Mucosa of descending colon (tissue), 3 donors: ENCODE measurements around the gene RASGRP1. TPM values are rescaled to one million over a fixed set of nuclear protein-coding genes. Genes with fewer than 3 reads are reported as not detected.

Experiments
- ATAC-seq: fragments of 200-7000 bp; cut with Tn5 transposase; one replicate; pipeline ENCODE4 v1.9.1; 2020; ENCODE audit warnings: mild to moderate bottlenecking, moderate library complexity
- DNase-seq, 3 donors: peaks; one replicate each; pipeline ENCODE4 v3.0.0-alpha.2; 2020
- H3K36me3 ChIP-seq: fragments of 200-600 bp; one replicate; pipeline ENCODE4 v1.8.0; 2021; ENCODE audit warnings: low read depth, mild to moderate bottlenecking
- H3K4me1 ChIP-seq: fragments of 200-600 bp; one replicate; pipeline ENCODE4 v1.8.0; 2021; ENCODE audit warnings: low read depth, mild to moderate bottlenecking
- H3K4me3 ChIP-seq: fragments of 200-600 bp; one replicate; pipeline ENCODE4 v1.8.0; 2021; ENCODE audit warnings: mild to moderate bottlenecking
- H3K9me3 ChIP-seq: fragments of 200-600 bp; one replicate; pipeline ENCODE4 v1.8.0; 2021; ENCODE audit warnings: mild to moderate bottlenecking
- intact Hi-C, 2 donors: fragments of 100-400 bp; cut with DNase I in 1 of 2; cut with micrococcal nuclease in 1 of 2; formaldehyde crosslinking; loops; one replicate each; pipeline versions ENCODE4 v1.11.0 to v1.11.1; 2022; cut with DNase I, micrococcal nuclease
- total RNA-seq, 3 donors: library from RNA; stranded (reverse); fragmentation: NEBNext Ultra II Directional in 2 of 3; extraction: Animal tissue kit (Norgen Biotek cat#: 25700) in 2 of 3; gene quantifications; one replicate each; pipeline versions ENCODE4 v1.2.1 to v1.2.4, GENCODE V29; 2021 to 2023
- TF ChIP-seq, protein P1 (sequence below): fragments of 200-600 bp; IDR thresholded peaks from one replicate; pipeline ENCODE4 v1.8.0; 2022; ENCODE audit warnings: antibody characterized with exemption, mild to moderate bottlenecking
- donor health status: DM: no; HTN: no; CAD: no; lungs with moderate emphysema.
- donor health status: DM: no; HTN: no; CAD: no.
- donor health status: DM: no; HTN: yes; CAD: no.

The RASGRP1 gene
- total RNA-seq, 3 donors from 2014 or later, result 1.2 to 2.6 (median 2.6) TPM

DNA sequence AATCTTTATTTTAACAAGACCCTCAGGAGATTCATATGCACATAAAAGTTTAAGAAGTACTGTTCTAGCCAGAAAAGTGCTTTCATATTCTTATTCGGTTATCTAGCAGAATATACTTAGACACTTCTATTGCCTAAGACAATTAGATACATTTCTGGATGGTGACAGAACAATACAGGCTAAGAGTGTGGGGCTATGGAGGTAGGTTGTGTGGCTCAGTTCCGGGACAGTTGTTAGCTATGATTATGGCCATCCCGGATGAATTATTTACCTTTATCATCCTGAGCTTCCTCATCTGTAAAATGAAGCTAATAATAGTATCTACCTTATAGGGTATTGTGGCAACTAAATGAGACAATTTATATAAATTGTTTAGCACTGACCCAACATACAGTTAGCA, 104.1 kb downstream of the RASGRP1 start:
- intact Hi-C loops, result no loop called here
- no peak overlapping the region for H3K4me3 ChIP-seq
- ATAC-seq (peak; percentile 46), DNase-seq (no peak)
- no peaks in the 10 kb centered on the region for H3K9me3 ChIP-seq
- no peaks in the 10 kb centered on the region for H3K36me3 ChIP-seq
- peaks cover 15% of the 10 kb centered on the region for H3K4me1 ChIP-seq
- TF ChIP-seq, protein P1, sequence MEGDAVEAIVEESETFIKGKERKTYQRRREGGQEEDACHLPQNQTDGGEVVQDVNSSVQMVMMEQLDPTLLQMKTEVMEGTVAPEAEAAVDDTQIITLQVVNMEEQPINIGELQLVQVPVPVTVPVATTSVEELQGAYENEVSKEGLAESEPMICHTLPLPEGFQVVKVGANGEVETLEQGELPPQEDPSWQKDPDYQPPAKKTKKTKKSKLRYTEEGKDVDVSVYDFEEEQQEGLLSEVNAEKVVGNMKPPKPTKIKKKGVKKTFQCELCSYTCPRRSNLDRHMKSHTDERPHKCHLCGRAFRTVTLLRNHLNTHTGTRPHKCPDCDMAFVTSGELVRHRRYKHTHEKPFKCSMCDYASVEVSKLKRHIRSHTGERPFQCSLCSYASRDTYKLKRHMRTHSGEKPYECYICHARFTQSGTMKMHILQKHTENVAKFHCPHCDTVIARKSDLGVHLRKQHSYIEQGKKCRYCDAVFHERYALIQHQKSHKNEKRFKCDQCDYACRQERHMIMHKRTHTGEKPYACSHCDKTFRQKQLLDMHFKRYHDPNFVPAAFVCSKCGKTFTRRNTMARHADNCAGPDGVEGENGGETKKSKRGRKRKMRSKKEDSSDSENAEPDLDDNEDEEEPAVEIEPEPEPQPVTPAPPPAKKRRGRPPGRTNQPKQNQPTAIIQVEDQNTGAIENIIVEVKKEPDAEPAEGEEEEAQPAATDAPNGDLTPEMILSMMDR, result no peak

DNA sequence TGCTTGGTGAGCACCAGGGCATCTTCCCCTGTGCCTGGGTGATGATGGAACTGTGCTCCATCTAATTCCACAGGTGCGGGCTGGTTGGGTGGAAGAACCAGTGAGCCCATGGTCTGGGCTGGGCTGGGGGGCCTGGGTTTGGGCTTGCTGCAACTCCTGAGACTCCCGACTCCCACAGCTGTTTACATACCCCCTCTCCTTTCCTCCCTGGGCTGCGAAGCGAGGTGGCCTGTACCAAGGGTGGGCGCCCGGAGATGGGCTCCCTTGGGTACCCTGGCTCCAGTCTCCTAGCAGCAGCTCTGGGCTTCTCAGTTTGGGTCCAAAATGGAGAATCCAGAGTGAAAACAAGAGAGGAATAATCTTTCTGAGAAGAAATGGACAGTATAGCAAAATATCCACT, 105.1 kb downstream of the RASGRP1 start:
- intact Hi-C loops, result no loop called here
- H3K36me3 ChIP-seq, result no peaks in the 10 kb centered on the region
- no peaks in the 10 kb centered on the region for H3K9me3 ChIP-seq
- ATAC-seq, result no peak
- TF ChIP-seq, protein P1, result no peak
- peaks cover 25% of the 10 kb centered on the region for H3K4me1 ChIP-seq
- H3K4me3 ChIP-seq, result no peak overlapping the region
- DNase-seq, result no peak

DNA sequence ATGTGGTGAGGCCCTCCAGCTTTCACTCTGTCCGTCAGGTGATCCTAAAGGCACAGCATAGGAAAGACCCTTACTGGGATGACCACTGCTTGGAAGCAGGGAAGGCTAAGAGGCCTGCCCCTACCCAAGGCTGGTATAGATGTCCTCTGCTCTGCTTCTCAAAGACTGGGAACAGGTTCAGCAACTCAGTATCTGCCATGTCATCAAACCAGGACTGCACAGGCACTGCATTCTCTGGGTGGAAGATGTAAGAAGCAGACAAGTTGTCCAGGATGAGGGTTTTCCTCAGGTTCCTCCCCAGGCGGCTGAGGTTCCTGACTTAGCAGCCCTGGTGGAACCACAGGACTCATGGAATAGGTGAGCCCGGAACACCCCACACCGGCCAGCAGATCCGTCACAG, 106.0 kb downstream of the RASGRP1 start:
- Histone ChIP-seq H3K4me3 (no peak overlapping the region), H3K4me1 (peaks cover 21% of the 10 kb centered on the region), H3K36me3 (no peaks in the 10 kb centered on the region), H3K9me3 (no peaks in the 10 kb centered on the region)
- TF ChIP-seq, protein P1, result no peak
- intact Hi-C loops, result no loop called here
- ATAC-seq (no peak), DNase-seq (no peak)

DNA sequence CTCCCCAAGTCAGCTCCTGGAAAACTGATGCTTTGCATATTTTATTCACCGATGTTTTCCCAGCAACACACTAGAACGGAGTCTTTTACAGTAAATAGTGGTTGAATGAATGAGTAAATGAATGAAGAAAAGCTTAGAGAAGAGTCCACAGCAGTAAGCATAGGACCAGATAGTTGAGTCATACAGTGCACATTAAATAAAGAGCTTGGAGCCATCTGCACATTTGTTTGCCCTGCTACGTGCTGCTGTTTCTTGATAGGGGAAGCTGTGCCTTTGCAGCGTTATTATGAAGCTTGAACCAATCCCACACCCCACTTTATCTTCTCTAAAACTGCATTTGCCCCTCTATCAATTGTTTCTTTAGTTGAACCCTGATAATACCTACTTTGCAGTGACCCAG, 109.5 kb downstream of the RASGRP1 start:
- DNase-seq (no peak), ATAC-seq (no peak)
- intact Hi-C loops, result no loop called here
- Histone ChIP-seq H3K36me3 (no peaks in the 10 kb centered on the region), H3K4me1 (peaks cover 10% of the 10 kb centered on the region), H3K4me3 (no peak overlapping the region), H3K9me3 (no peaks in the 10 kb centered on the region)
- TF ChIP-seq, protein P1, result no peak

DNA sequence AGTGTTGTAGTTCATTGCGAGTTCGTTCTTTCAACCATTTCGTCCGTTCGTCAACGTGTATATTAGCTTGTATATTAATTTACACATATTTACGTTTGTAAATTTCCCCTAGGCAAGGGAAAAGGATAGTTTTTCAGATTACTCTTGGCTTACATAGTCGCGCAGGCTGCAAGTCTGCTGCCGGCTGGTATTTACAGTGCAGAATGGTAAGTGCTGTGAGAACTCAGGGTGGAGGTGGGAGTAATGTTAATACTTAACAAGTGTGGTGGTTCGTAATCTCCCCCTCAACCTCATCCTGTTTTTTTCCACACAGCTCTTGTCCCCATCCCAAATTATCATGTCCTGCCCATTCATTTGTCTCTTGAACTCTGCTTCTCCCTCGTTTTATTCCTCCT, 109.9 kb downstream of the RASGRP1 start:
- H3K36me3 ChIP-seq, result no peaks in the 10 kb centered on the region
- TF ChIP-seq, protein P1, result no peak
- peak overlapping the region; percentile 76 for H3K4me3 ChIP-seq
- H3K4me1 ChIP-seq, result peaks cover 10% of the 10 kb centered on the region
- no peak for DNase-seq
- intact Hi-C loops, result no loop called here
- H3K9me3 ChIP-seq, result no peaks in the 10 kb centered on the region
- ATAC-seq, result no peak

DNA sequence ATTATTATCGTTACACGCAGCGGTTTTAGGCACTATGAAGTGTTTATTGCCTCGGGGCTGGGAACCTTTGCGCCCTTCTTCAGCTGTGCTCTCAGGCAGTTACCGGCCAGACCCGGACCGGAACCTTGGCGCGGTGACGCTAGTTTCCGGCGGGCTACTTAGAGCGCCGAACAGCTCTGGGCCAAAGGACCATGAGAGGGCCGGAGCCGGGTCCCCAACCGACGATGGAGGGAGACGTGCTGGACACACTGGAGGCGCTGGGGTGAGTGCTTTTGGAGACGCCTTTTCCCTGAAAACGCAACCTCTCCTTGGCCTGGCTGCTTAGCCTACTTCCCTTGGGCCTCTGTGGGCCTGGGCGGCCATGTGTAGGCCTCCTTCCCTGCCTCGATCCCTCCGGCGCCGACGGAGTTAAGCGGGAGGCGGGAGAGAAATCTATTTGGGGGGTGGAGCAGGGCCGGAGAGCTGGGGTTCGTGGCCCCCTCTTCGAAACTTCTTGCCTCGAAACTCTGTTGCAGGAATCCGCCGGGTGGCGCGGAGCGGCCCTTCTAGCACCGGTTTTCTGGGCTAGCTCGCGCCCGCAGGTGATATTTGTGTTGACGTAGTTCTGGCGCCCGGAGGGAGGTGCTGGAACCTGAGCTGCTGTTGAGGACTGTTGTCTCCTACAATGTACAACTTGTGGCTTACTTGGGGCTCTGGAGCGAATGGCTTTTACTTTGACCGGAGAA, 110.5 kb downstream of the RASGRP1 start, which contains the start of gene FAM98B:
FAM98B (plus strand) TSS at position 157 of the 725 bp plus-strand sequence; CDS start at position 192, 35 bp downstream.
- Histone ChIP-seq H3K9me3 (no peaks in the 10 kb centered on the region), H3K4me1 (peaks cover 10% of the 10 kb centered on the region), H3K36me3 (no peaks in the 10 kb centered on the region), H3K4me3 (peak within 1 kb of the TSS; percentile 76)
- TF ChIP-seq, protein P1, result no peak
- DNase-seq, result peak; percentile 91 to 95 (median 92)
- ATAC-seq, result peak; percentile 99
- intact Hi-C loops, result no loop called here
